Tibial nerve (tissue), 4 donors: ENCODE measurements around the gene STK26. TPM values are rescaled to one million over a fixed set of nuclear protein-coding genes. Genes with fewer than 3 reads are reported as not detected.

Source experiments
- DNase-seq, 2 donors: peaks; one replicate each; pipeline ENCODE4 v3.0.0-alpha.2; 2019; ENCODE audit warnings: low spot score in 2 of 2
- H3K27ac ChIP-seq, 4 donors: fragments of 200-600 bp; sonication (generic) in 3 of 4; one replicate each; pipeline ENCODE4 v1.5.1; 2017 to 2019; ENCODE audit warnings: mild to moderate bottlenecking in 1 of 4
- H3K27me3 ChIP-seq, 2 donors: fragments of 200-600 bp; sonication (generic) in 1 of 2; one replicate each; pipeline versions ENCODE4 v1.5.1 to v1.6.0; 2017 to 2019
- H3K36me3 ChIP-seq, 3 donors: fragments of 200-600 bp; sonication (generic); one replicate each; pipeline ENCODE4 v1.5.1; 2018 to 2019
- H3K4me1 ChIP-seq, 4 donors: fragments of 200-600 bp; sonication (generic) in 3 of 4; one replicate each; pipeline ENCODE4 v1.5.1; 2017 to 2019
- H3K4me3 ChIP-seq, 4 donors: fragments of 200-600 bp; sonication (generic) in 3 of 4; one replicate each; pipeline ENCODE4 v1.5.1; 2017 to 2019; ENCODE audit warnings: mild to moderate bottlenecking in 1 of 4, moderate library complexity in 1 of 4
- H3K9me3 ChIP-seq, 4 donors: fragments of 200-600 bp; sonication (generic) in 3 of 4; one replicate each; pipeline ENCODE4 v1.5.1; 2017 to 2019
- CTCF ChIP-seq, 5 experiments: fragments of 200-600 bp in 3 of 5; fragments of 450-650 bp in 2 of 5; sonication (generic) in 3 of 5; IDR thresholded peaks; one replicate each; pipeline ENCODE4 v1.5.1; 2016 to 2019; ENCODE audit warnings: antibody characterized with exemption in 5 of 5, mild to moderate bottlenecking in 3 of 5, moderate library complexity in 2 of 5
- EP300 ChIP-seq, 2 donors: sonication (generic); formaldehyde crosslinking; IDR thresholded peaks; one replicate each; pipeline ENCODE4 v1.6.1; 2017; ENCODE audit warnings: antibody characterized with exemption in 2 of 2, mild to moderate bottlenecking in 1 of 2
- POLR2A ChIP-seq, 2 donors: fragments of 450-650 bp; IDR thresholded peaks; one replicate each; pipeline ENCODE4 v1.6.1; 2017; ENCODE audit warnings: antibody characterized with exemption in 2 of 2, mild to moderate bottlenecking in 2 of 2, moderate library complexity in 2 of 2
- WGBS, 2 donors: methylation state at CpG; one replicate each; pipeline ENCODE4 v1.1.5; 2018; 5-methylcytosine and 5-hydroxymethylcytosine counted together
- total RNA-seq, 4 donors: library from RNA; depleted of rRNA; stranded (reverse); fragments of >200 nt; gene quantifications; one replicate each; pipeline ENCODE4 v1.1.0, GENCODE V29; 2016

The STK26 gene
- total RNA-seq, 4 donors from 2014 or later, result 1.7 to 3.9 (median 2.0) TPM

- no peak for DNase-seq
- no peaks in the 10 kb centered on the region for H3K9me3 ChIP-seq
- TF ChIP-seq POLR2A (IDR thresholded peaks at IDR 0.05) (no peak), CTCF (IDR thresholded peaks at IDR 0.05) (no peak), EP300 (IDR thresholded peaks at IDR 0.05) (no peak)
- no peak overlapping the region for H3K4me3 ChIP-seq
- no peaks in the 10 kb centered on the region for H3K27me3 ChIP-seq
- no peaks in the 10 kb centered on the region for H3K4me1 ChIP-seq
- 58 to 67% methylated on average over 3 to 4 of the region's 4 CpGs for WGBS, 2 donors
- H3K27ac ChIP-seq, result no peak overlapping the region
- no peaks in the 10 kb centered on the region for H3K36me3 ChIP-seq
Measured at GRCh38 chrX:132120913-132121312, 97.8 kb downstream of the STK26 start.

Other genes with a start within 250 kb of the STK26 start
- gene FRMD7, start 104.7 kb downstream of the STK26 start, total RNA-seq, result not detected
- gene RAP2C, start 196.1 kb downstream of the STK26 start, total RNA-seq, result 10 to 100 TPM; 15.3 to 21.1 (median 16.5) TPM